ENCODE data around the gene IGDCC3. TPM values are rescaled to one million over a fixed set of nuclear protein-coding genes. Genes with fewer than 3 reads are reported as not detected.

Gene IGDCC3
- polyA plus RNA-seq, 3 donors: 0.01 to 0.79 TPM; not detected in 1

DNA sequence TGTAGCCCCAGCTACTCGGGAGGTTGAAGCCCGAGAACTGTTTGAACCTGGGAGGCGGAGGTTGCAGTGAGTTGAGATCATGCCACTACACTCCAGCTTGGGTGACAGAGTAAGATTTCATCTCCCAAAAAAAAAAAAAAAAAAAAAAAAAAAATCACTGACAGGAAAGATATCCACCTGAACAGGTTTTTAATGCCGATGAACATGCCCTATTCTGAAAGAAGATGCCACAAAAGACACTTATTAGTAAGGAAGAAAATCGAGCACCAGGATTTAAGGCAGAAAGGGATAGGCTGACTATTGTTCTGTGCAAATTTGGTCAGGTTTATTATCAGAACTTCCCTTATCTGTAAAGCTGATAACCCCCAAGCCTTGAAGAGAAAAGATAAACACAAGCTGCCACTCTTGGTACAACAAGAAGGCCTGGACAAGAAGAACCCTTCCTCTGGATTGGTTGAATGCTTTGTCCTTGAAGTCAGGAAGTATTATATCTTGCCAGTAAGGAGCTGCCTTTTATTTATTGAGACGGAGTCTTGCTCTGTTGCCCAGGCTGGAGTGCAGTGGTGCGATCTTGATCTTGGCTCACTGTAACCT, 88.4 kb downstream of the IGDCC3 start:
- H3K27ac ChIP-seq (ENCODE audit: low read depth, low read length): no peak overlapping the region
- 68 to 89% (median 87%) methylated on average over 7 of the region's 7 CpGs for WGBS, 3 donors

DNA sequence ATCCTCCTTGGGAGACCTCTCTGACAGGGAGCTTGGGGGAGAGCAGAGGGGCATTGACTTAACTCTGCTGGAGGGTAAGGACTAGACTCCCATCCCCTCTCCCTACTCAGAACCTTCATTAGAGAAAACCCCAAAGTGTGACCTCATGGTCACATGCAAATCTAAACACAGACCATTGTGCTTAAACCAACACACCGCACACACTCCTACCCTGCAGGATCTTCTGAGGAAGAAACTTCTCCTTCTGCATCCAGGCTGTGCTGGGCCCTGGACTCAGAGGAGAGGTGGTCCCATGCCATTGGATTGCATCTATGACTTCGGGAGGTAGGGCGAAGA, 90.3 kb downstream of the IGDCC3 start:
- H3K27ac ChIP-seq (ENCODE audit: low read depth, low read length): no peak overlapping the region
- 94 to 95% (median 94%) methylated on average over 3 of the region's 3 CpGs for WGBS, 3 donors

DNA sequence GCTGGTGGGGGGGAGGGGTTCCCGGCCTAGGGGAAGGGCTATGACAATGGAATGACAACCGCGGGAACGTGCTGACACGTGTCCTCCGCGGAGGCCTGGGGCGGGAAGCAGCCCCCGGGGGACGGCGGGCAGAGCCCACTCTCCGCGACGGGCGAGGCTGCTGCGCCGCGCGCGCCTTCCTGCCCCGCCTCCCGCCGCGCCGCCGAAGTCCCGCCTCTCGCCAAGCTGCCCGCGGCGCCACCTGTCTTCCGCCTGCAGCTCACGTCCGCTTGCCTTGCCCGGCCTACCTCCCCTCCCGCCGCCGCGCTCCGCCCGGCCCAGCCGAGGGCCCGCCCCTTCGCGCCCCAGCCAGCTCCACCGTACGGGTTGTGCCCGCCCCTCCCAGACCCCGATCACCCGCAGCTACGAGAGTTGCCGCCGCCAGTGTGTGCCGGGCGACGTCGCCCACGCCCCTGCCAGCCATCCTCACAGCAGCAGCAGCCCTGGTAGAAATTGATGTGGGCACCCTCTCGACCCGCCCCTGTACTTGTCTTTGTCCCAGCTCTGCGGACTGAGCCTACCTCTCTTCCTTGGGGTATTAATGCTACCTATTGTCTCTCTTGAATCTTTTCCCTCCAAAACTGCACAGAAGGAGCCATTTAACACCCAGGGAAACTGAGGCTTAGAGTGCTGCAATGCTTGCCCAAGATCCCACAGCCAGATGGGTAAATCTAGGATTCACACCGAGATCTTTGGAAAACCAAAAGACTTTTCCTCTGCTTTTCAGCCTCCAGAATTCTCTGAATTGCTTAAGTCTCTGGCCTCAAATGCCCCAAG, 90.9 kb downstream of the IGDCC3 start, which contains the start of gene PARP16:
TSS of gene PARP16 (minus strand) at position 180 of the 816 bp plus-strand sequence. CDS start 457 bp downstream, outside the sequence.
- H3K27ac ChIP-seq (ENCODE audit: low read depth, low read length): no peak within 1 kb of the TSS
- WGBS, 3 donors: 2 to 6% (median 3%) methylated on average over 25 to 57 of the region's 62 CpGs

DNA sequence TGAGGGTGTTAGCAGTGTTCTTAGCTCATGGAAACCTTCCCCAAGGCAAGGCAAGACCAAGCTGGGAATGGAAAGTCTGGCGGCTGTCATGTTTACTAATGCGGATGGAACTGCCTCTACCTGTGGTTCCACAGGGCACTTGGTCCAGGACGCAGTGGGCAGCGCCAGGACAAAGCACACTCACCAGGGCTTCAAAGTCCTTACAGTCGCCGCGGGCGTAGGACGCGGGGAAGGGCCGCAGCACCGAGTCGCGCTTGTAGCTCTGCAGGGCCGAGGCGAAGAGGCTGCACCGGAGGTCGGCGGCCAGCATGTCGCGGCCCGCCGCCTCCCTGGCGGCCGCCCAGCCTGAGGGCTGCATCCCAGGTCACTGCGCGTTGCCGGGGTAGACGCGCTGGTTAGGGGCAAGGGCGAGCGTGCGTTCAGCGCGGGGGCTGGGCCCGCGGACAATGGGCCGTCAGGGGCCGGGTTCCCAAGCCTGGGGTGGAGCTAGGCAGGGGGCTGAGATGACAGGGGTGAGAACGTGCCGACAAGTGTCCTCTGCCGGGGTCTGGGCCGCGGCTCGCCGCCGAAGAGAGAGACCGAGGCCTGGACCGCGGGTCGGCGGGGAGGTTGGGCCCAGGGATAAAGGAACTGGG, 91.6 kb downstream of the IGDCC3 start:
- H3K27ac ChIP-seq (ENCODE audit: low read depth, low read length): no peak overlapping the region
- WGBS, 3 donors: 0 to 1% (median 1%) methylated on average over 50 to 52 of the region's 52 CpGs

DNA sequence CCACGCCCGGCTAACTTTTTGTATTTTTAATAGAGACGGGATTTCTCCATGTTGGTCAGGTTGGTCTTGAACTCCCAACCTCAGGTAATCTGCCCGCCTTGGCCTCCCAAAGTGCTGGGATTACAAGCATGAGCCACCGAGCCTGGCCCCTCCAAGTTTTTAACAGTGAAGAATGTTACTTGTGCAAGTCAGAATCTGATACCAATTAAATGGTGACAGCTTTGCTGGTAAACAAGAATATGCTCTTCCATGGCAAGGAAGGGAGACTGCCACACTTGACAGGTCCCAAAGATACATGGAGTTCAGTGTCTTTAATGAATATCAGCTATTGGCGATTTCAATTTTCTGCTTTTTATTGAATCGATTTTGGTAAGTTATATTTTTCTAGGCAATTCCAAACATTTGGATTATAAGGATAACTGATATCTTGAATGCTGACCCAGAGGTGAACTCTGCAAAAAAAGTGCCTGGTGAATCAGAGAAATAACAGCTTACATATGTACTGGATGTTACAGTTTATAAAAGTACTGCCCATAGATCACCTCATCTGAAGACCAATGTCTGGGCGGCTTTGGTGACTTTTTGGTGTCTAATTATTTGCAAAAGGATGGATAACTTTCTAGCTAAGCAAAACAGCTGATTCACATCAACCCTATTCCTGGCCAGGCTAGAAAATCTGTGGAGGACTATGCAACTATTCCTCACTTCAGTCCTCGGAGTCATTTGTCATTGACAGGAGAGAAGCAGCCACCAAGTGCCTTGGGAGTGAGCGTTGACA, 92.3 kb downstream of the IGDCC3 start:
- H3K27ac ChIP-seq (ENCODE audit: low read depth, low read length): no peak overlapping the region
- 71 to 74% (median 72%) methylated on average over 10 of the region's 10 CpGs for WGBS, 3 donors

DNA sequence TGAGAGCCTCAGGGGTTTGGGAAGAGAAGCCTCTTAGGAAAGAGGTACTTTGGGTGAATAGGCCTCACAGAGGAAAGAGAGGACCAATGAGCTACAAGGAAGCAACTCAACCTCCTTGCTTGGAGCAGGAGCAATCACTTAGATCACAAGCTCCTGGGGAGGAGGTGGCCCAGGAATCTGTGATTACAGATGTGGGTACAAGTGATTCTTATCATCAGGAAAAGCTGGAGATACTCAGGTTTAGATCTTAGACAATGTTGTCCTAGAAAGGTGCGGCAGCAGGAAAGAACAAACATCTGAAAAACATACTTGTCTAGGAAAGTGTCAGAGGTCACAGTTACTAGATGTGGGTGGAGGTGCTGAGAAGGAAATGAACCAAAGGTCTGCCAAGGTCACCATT, 99.3 kb downstream of the IGDCC3 start:
- 71 to 80% (median 76%) methylated on average over 1 of the region's 1 CpG for WGBS, 3 donors
- H3K27ac ChIP-seq (ENCODE audit: low read depth, low read length): no peak overlapping the region

Other genes starting within 250 kb of the IGDCC3 start
- gene PDCD7, start 244.2 kb downstream of the IGDCC3 start, polyA plus RNA-seq: 10 to 100 TPM in 2 of 3 donors, 1 to 10 TPM in 1; 6.6 to 16.2 (median 13.9) TPM
- 10 to 100 TPM in 2 of 3 donors, 1 to 10 TPM in 1; 9.0 to 19.9 (median 13.4) TPM for gene CLPX, start 192.7 kb downstream of the IGDCC3 start, polyA plus RNA-seq
- gene CILP, start 166.5 kb downstream of the IGDCC3 start, polyA plus RNA-seq: 10 to 100 TPM in 2 of 3 donors, 1 to 10 TPM in 1; 2.6 to 20.0 (median 13.0) TPM
- 1 to 10 TPM; 5.6 to 9.3 (median 6.8) TPM for gene PARP16, start 91.1 kb downstream of the IGDCC3 start, polyA plus RNA-seq
- not detected for gene RNU5A-1, start 82.0 kb downstream of the IGDCC3 start, polyA plus RNA-seq
- not detected for gene RNU5B-1, start 73.3 kb downstream of the IGDCC3 start, polyA plus RNA-seq
- gene IGDCC4, start 44.9 kb upstream of the IGDCC3 start, polyA plus RNA-seq: 1 to 10 TPM in 1 of 3 donors, under 1 TPM in 2; 0.14 to 4.2 (median 0.62) TPM
- gene DPP8, start 139.7 kb upstream of the IGDCC3 start, polyA plus RNA-seq: 10 to 100 TPM in 2 of 3 donors, 1 to 10 TPM in 1; 8.4 to 10.8 (median 10.5) TPM
- gene HACD3, start 152.5 kb upstream of the IGDCC3 start, polyA plus RNA-seq: 10 to 100 TPM; 11.2 to 20.8 (median 14.6) TPM
- 10 to 100 TPM; 15.1 to 17.3 (median 15.7) TPM for gene INTS14, start 233.1 kb upstream of the IGDCC3 start, polyA plus RNA-seq
- gene SLC24A1, start 243.9 kb upstream of the IGDCC3 start, polyA plus RNA-seq: 10 to 100 TPM in 1 of 3 donors, 1 to 10 TPM in 2; 3.6 to 13.8 (median 4.3) TPM

Measured in adipose tissue (tissue), 3 donors.